PC-3 (cell line): ENCODE data around the gene HBP1.

ENCODE experiments used
- EZH2 ChIP-seq: fragments of 300-600 bp; sonication (generic); IDR thresholded peaks from one replicate; pipeline ENCODE4 v1.6.1; 2017; ENCODE audit warnings: antibody characterized with exemption, mild to moderate bottlenecking, low read length; ENCODE audit not compliant: unreplicated experiment
- EZH2phosphoT487 ChIP-seq: fragments of 300-600 bp; sonication (generic); IDR thresholded peaks from 2 replicates; pipeline ENCODE4 v1.6.1; 2018; ENCODE audit warnings: mild to moderate bottlenecking, antibody characterized with exemption, low read length, borderline replicate concordance
- TF ChIP-seq, protein P1 (sequence below): fragments of 300-600 bp; sonication (generic); conservative IDR thresholded peaks from 2 replicates; pipeline ENCODE4 v1.5.1; 2017; ENCODE audit warnings: antibody characterized with exemption, low read depth, mild to moderate bottlenecking, low read length

DNA sequence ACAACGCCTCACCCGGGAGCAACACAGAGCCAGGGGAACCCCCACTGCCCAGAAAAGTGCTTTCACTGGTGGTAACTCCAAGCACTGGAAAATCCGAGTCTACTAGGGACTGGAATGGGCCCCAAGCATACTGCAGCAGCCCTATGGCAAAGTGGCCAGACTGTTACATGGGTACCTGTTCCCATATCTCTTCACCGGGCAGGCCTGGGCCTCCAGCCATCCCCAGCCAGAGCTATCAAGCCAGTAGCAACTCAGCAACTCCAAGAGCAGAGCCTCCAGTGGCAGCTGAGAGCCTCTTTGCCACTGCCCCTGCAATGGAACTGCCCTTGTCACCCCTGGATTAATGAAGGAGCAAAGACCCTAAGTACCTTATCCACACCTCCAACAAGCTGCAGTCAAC, 73.5 kb downstream of the HBP1 start:
- TF ChIP-seq, protein P1, sequence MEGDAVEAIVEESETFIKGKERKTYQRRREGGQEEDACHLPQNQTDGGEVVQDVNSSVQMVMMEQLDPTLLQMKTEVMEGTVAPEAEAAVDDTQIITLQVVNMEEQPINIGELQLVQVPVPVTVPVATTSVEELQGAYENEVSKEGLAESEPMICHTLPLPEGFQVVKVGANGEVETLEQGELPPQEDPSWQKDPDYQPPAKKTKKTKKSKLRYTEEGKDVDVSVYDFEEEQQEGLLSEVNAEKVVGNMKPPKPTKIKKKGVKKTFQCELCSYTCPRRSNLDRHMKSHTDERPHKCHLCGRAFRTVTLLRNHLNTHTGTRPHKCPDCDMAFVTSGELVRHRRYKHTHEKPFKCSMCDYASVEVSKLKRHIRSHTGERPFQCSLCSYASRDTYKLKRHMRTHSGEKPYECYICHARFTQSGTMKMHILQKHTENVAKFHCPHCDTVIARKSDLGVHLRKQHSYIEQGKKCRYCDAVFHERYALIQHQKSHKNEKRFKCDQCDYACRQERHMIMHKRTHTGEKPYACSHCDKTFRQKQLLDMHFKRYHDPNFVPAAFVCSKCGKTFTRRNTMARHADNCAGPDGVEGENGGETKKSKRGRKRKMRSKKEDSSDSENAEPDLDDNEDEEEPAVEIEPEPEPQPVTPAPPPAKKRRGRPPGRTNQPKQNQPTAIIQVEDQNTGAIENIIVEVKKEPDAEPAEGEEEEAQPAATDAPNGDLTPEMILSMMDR = no peak
- no peak for TF ChIP-seq EZH2
- no peak for TF ChIP-seq EZH2phosphoT487
